ENCODE data around the gene ADARB2.

- TF ChIP-seq E2F4 (IDR thresholded peaks at IDR 0.05; ENCODE audit: low read depth, low read length) (no peak), ESRRA (IDR thresholded peaks at IDR 0.05; ENCODE audit: low read length) (no peak), EZH2 (IDR thresholded peaks at IDR 0.05; ENCODE audit: borderline replicate concordance, control insufficient read depth, low read depth, low read length) (no peak), CTCF (IDR thresholded peaks at IDR 0.05 in 2 of 3, conservative IDR thresholded peaks at IDR 0.05 in 1 of 3; ENCODE audit: control insufficient read depth in 2 of 3, extremely low read depth in 1 of 3, insufficient read depth in 1 of 3, low read depth in 3 of 3, low read length in 3 of 3) (no peak), RAD21 (IDR thresholded peaks at IDR 0.05; ENCODE audit: insufficient read depth, low read depth, low read length) (no peak), ZNF24 (IDR thresholded peaks at IDR 0.05) (no peak), POLR2A (IDR thresholded peaks at IDR 0.05; ENCODE audit: low read depth, low read length) (no peak), GATAD2B (conservative IDR thresholded peaks at IDR 0.05; ENCODE audit: low read depth) (no peak), ZNF384 (IDR thresholded peaks at IDR 0.05; ENCODE audit: borderline replicate concordance, low read depth, low read length) (no peak), MAX (IDR thresholded peaks at IDR 0.05; ENCODE audit: low read depth, low read length) (no peak)
Observed at GRCh38 chr10:1403508-1404322, 333.6 kb downstream of the ADARB2 start.

Data from GM12878 (cell line).